GM19468 (cell line): ENCODE results near the gene CCL13.

Experiments used
- ATAC-seq: cut with Tn5 transposase; IDR thresholded peaks from one replicate; pipeline ENCODE4 v1.9.1; 2021; ENCODE audit warnings: mild to moderate bottlenecking, moderate library complexity, moderate number of reproducible peaks; ENCODE audit not compliant: unreplicated experiment; ENCODE audit errors: extremely low read depth

CCL13 gene

GRCh38 chr17:34382621-34383124, 26.4 kb downstream of the CCL13 start:
- no peak for ATAC-seq

GRCh38 chr17:34383216-34383615, 26.9 kb downstream of the CCL13 start:
- ATAC-seq: no peak

GRCh38 chr17:34384271-34384670, 28.0 kb downstream of the CCL13 start:
- ATAC-seq: no peak

DNA sequence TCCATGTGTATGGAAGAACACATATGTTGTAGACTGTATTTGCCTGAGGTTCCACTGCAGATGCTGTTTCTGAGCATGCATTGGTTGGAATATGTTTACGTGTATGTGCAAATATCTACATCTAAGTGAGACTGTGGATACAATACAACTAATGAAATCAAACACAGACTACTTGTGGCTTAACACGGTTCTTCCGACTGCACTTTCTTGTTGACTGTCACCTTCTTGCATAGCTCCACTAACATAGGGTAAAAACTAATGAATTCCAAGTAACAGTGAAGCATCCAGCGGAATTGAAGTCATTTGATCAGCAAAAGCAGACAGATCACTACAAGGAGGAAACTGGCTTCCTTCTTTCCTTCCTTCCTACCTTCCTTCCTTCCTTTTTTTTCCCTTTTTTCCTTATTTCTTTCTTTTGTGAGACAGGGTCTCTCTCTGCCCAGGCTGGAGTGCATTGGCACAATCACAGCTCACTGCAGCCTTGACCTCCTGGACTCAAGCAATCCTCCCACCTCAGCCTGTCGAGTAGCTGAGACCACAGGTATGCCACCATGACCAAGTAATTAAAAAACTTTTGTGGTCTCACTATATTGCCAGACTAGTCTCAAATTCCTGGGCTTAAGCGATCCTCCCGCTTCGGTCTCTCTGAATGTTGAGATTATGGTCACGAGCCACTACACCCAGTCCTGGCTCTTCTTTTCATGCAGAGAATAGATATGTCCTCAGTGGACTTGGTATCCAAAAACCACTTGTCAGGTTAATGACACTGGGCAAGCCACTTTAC, 28.7 kb downstream of the CCL13 start:
- no peak for ATAC-seq

GRCh38 chr17:34386343-34386696, 30.0 kb downstream of the CCL13 start:
- ATAC-seq: no peak

DNA sequence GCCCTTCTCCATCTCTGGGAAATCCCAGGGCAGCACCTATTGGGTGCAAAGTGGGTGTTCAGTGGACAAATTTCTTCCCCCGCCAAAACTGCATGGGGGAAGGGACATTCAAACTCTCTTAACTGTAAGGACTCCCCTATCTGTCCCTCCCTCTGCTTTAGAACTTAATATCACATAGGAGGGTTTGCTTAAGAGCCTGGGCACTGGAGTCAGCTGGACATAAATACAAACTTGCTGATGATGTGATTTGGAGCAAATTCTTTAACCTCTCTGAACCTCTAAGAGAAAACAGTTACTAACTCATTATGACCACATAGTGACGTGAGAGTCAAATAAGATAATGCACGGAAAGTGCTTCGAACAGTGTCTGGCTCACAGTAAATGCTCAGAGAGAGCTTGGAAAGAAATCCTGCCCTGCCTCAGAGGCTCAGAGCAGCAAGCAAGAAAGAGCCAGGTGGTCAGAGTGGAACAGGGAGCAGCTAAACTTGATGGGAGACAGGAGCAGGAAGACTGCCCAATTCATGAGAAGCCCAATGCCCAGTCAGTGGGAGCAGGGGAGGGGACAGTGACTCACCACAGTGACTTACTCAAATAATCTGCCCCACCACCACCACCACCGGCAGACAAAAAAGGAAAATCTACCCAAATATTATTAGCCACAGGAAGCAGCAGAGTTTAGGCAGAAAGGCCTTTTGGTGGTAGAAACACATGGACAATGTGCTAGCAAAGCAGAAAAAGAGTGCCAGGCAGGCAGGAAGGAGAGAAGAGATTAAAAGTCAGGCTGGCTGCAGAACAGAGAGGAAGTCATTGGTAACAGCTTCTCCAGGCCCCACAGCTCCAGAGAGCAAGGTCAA, 30.6 kb downstream of the CCL13 start:
- no peak for ATAC-seq

GRCh38 chr17:34387566-34387965, 31.3 kb downstream of the CCL13 start:
- no peak for ATAC-seq

DNA sequence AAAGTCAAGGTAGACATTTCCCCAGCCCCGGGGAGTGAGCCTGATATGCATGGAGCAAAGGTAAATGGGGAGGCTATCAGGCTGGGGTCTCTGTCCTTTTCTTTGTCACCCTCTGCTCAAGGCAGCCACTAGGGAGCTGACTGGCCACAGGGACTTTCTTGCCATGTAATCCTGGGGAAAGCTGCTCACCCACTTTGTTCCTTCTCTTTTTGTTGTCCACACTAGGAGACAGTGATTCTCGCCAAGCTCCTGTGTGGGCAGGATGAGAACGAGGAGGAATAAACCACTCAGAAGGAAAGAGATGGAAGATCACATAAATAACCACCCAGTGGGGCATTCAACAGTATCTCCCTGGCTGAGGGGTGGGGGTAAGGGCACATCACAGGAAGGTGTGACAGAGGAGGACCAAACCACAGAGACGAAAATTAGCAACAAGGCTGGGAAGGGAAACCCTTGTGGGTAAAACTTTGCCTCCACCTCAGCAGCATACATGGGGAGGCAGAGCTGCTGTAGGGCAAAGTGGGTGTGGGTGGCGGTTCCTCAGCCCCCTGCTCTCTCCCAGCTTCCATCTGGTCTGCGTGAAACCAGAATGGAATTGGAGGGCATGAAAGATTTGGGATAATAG, 33.0 kb downstream of the CCL13 start:
- ATAC-seq: no peak

- no peak for ATAC-seq
Observed at GRCh38 chr17:34390649-34391048, 34.4 kb downstream of the CCL13 start.

GRCh38 chr17:34391241-34391640, 35.0 kb downstream of the CCL13 start:
- no peak for ATAC-seq

DNA sequence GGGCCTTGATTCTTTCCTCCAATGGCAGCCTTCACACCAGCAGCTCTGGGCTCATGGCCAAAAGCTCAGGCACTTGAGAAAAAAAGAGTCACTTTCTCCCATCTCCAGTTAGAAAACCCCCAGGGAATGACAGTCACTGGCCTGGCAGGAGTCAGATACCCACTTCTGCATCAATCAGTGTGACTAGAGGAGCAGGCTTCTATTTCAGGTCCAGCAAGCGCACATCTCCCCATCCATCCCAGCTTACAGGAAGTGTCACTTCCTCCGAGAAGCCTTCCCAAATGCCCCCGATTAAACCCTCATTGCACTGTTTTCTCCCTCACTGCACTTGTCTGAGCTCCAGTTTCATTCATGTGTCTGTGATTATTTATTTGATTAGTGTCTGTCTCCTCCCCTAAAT, 37.1 kb downstream of the CCL13 start:
- no peak for ATAC-seq

DNA sequence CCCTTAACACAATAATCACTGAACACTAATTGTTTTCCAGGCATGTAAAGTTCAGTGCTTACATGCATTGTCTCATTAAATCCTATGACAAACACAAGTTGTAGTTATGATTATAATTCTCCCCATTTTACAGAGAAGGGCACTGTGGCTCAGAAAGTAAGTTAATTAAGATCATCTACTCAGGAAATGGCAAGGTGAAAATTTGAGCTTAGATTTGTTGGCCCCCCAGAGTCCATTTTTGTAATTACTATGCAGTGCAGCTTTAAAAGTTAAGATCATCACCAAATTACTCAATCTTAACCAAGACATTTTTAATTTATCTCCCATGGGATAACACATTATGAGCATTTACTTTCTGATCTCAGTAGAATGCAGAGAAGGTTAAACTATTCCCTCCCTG, 41.0 kb downstream of the CCL13 start:
- no peak for ATAC-seq

DNA sequence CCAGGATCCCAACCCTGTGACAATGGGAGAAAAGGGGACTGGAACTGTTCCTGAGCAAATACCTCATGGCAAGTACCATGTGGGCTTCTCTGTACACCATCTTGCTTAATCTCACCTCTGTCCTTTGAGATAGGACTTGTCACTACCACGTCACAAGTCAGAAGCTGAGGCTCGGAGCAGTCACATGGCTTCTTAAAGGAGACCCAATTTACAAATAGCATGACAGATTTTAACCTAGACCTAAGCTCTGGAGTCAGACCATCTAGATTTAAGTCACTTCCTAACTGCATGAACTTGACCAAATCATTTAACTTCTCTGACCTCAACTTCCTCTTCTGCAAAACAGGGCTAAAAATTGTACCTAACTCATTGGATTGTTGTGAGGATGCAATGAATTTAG, 42.7 kb downstream of the CCL13 start:
- no peak for ATAC-seq

GRCh38 chr17:34399725-34400124, 43.4 kb downstream of the CCL13 start:
- no peak for ATAC-seq

DNA sequence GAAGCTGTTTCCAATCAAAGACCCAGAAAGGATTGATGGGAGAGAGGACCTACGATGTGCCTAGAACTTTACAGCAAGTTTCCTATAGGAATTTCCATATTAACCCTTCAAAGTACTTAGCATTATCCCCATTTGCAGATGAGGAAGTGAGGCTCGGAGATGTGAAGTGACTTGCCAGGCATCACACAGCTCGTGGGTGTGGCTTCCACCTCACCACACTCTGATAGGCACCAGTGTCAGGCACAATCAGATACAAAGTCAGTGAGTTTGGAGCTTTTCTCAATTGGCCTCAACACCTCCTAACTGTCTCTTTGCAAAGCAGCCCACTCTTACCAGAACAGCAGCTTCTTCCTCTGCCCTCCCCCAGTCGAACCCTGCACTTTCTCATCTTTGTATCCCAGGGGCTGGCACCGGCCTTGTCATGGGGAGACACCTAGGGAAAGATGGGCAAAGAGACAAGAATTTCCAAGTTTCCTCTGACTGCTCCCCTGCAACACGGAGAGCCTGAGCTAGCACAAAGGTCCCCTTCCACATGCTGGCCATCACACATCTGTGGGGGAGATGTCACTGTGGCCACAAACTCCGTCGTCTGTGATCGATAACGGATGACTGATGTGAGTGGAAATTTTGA, 44.1 kb downstream of the CCL13 start:
- no peak for ATAC-seq

DNA sequence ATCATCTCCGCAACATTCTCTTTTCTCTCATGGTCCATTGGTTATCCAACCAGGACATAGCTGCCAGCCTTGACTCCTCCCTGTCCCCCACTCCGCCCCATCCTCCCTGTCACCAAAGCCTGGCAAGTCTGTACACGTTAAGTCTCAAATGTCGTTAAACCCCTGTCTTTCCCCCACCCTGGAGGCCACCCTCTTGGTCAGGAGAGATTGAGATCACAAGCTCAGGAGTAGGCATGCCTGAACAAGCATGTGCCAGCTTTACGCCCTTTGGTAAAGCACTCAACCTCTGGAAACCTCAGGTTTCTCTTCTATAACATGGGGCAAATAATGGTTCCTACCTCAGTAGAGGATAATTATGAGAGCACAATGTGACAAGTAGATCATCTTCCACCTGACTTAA, 44.9 kb downstream of the CCL13 start:
- no peak for ATAC-seq

DNA sequence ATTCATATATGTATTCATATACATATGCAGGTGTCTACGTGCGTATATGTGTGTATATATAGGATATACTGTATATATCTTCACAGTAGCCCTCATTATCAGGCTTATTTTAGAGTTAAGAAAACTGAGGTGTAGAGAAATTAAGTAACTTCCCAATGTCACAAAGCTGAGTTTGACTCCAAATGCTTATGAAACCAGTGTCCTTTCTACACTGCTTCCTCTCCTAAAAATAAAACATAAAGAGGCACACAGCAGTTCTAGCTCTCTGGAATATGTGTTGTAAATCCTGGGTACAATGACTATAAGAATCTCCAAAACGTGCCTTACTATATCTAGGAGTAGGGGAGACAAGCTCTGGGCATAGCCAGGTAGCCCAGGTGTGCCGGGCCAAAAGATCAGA, 46.7 kb downstream of the CCL13 start:
- no peak for ATAC-seq

DNA sequence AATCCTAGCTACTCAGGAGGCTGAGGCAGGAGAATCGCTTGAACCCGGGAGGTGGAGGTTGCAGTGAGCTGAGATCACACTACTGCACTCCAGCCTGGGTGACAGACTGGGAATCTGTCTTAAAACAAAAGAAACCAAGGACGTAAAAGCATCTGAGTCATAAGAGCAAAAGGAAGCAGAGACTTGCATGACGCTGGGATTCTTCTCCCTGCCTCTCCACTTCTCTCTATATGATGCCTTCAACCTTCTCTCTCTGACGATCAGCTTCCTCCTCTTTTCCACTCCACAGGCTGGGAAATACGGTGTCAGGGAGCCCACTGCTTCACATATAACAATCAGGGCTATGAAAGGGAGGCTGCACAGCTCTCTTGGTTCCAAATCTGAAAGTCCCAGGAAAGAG, 49.9 kb downstream of the CCL13 start:
- no peak for ATAC-seq
